D721Med (cell line): ENCODE measurements around the gene EHF.

Experiments used
- DNase-seq: peaks from one replicate; pipeline ENCODE4 v3.0.0; 2011; ENCODE audit warnings: low spot score; ENCODE audit not compliant: insufficient read length
- FAIRE-seq: peaks from 2 replicates; lab custom pipeline; 2011; peaks lifted over from hg19 to GRCh38; lab: Jason Lieb, UNC
- TF ChIP-seq, protein P1 (sequence below): IDR thresholded peaks from 2 replicates; pipeline ENCODE4 v1.5.1; 2012; ENCODE audit warnings: mild to moderate bottlenecking, control low read depth; ENCODE audit not compliant: insufficient read depth; ENCODE audit errors: missing control alignments

The EHF gene

GRCh38 chr11:34594603-34595002, 26.3 kb upstream of the EHF start:
- FAIRE-seq, result no peak
- TF ChIP-seq, protein P1, sequence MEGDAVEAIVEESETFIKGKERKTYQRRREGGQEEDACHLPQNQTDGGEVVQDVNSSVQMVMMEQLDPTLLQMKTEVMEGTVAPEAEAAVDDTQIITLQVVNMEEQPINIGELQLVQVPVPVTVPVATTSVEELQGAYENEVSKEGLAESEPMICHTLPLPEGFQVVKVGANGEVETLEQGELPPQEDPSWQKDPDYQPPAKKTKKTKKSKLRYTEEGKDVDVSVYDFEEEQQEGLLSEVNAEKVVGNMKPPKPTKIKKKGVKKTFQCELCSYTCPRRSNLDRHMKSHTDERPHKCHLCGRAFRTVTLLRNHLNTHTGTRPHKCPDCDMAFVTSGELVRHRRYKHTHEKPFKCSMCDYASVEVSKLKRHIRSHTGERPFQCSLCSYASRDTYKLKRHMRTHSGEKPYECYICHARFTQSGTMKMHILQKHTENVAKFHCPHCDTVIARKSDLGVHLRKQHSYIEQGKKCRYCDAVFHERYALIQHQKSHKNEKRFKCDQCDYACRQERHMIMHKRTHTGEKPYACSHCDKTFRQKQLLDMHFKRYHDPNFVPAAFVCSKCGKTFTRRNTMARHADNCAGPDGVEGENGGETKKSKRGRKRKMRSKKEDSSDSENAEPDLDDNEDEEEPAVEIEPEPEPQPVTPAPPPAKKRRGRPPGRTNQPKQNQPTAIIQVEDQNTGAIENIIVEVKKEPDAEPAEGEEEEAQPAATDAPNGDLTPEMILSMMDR, result no peak

DNA sequence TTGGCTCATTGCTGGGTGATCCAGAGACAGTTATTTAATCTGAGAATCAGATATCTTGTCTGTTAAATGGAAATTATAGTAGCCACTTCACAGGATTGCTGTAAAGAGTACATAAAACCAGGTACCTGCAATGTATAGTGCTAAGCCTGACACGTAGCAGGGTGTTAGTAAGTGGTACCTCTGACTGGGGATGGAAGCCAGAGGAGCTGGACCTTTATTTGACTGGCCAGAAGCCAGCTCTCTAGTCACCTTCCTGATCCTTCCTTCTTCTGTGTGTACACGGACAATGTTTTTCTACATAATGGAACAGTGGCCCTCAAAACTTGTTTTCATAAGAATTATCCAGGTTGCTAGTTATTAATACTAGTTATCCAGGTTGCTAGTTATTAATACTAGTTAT, 25.5 kb upstream of the EHF start:
- DNase-seq, result no peak
- TF ChIP-seq, protein P1, result no peak
- FAIRE-seq, result no peak

More at GRCh38 chr11:34594603-34595002, 26.3 kb upstream of the EHF start:
- DNase-seq, result no peak

- no peak for FAIRE-seq
- no peak for DNase-seq
- TF ChIP-seq, protein P1, result no peak
Measured at GRCh38 chr11:34595960-34596644, 24.8 kb upstream of the EHF start.

DNA sequence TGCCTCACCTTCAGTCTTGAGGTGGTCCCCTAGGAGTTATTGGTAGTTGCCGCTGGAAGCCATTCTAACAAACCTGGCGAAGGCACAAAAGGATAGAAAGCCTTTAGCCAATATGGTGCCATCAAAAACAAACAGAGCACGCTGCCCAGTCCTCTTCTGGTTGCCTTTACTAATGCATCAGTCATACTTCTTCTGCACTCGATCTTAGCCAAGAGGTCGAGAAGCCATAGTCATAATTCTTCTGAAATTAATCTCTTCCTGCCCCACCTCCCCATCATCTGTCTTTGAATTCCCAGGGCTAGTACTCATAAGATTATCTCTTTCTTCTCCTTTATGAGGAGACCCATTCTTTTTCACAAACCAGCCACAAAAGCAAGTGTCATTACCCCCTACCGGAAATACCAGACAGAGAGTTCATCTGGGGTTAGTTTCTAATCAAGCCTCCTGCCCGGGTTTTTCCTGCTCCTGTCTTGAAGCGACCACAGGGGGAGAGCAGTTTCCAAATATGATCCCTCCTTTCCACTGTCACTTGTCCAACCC, 21.4 kb upstream of the EHF start:
- TF ChIP-seq, protein P1, result no peak
- DNase-seq (no peak), FAIRE-seq (no peak)

DNA sequence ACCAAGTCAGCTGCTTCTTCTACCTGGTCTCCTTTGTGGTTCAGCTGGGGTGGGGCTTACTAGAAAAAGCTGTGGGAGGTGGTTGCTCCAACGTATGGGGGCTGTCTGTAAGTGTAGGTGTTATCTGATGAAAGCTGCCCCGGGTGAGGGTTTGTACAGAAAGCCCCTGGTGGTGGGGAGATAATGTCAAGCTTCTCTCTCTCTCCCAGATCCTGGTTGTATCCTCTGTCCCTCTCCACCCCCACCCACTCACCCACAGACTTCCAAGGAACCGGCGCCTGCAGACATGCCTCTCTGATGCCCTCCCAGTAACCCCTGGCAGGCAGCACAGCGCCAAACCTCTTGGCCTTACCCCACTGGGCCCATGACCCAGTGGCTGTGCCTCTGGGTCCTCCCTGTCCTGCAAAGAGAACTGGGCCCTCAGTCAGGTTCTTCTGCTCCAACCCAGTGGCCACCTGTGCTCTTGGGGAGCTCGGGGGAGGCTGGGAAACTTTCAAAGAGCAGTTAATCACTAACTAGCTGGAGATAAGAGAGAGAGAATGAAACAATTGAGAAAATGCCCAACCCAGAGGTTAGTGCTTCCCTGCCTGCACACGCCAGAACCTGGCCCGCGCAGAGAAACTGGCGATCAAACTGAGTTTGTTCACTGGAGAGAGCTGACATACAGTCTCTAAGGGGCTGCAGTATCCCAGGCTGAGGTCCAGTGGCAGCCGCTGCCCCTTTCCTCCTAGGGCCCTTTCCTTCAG, 20.4 kb upstream of the EHF start:
- TF ChIP-seq, protein P1, result no peak
- no peak for DNase-seq
- FAIRE-seq, result no peak

GRCh38 chr11:34601085-34601444, 19.8 kb upstream of the EHF start:
- DNase-seq (no peak), FAIRE-seq (no peak)
- TF ChIP-seq, protein P1, result no peak
